Loucy (cell line): ENCODE data around the gene MAP3K12.

Experiments used
- CTCF ChIP-seq: fragments of 200-600 bp; sonication (generic); conservative IDR thresholded peaks from 2 replicates; pipeline ENCODE4 v1.5.1; 2014; ENCODE audit warnings: mild to moderate bottlenecking, antibody characterized with exemption, low read length
- EZH2phosphoT487 ChIP-seq: fragments of 200-600 bp; IDR thresholded peaks from 2 replicates; pipeline ENCODE4 v1.6.1; 2018; ENCODE audit warnings: antibody characterized with exemption, mild to moderate bottlenecking, moderate library complexity, borderline replicate concordance

- TF ChIP-seq CTCF = no peak
- TF ChIP-seq EZH2phosphoT487 = no peak
Measured at GRCh38 chr12:53500776-53501614, 1.7 kb upstream of the MAP3K12 start, which contains the start of gene TARBP2.
